Endothelial cell of umbilical vein (primary cell): ENCODE results near the gene KAZN. TPM values are rescaled to one million over a fixed set of nuclear protein-coding genes. Genes with fewer than 3 reads are reported as not detected.

ENCODE experiments used
- BruUV-seq: library from RNA; stranded (reverse); fragments of 400-500 nt; replicated peaks from 2 replicates; lab custom pipeline; 2021; lab: Mats Ljungman, UMichigan
- CTCF ChIA-PET: fragments of 300-600, 350-600 bp; sonication (Branson Sonifier 250); formaldehyde crosslinking; loops from one replicate; lab custom pipeline; 2021; ENCODE audit warnings: antibody characterized with exemption, inconsistent platforms; lab: Charles Lee
- POLR2A ChIA-PET: fragments of 300-600, 350-600 bp; sonication (Branson Sonifier 250); formaldehyde crosslinking; loops from one replicate; lab custom pipeline; 2021; ENCODE audit warnings: antibody characterized with exemption, inconsistent platforms; lab: Charles Lee
- DNase-seq: peaks from one replicate; pipeline ENCODE4 v3.0.0-alpha.2; 2011; ENCODE audit warnings: low read depth, low spot score
- FAIRE-seq: peaks from 2 replicates; lab custom pipeline; 2011; peaks lifted over from hg19 to GRCh38; lab: Jason Lieb, UNC
- H2AFZ ChIP-seq: 2 replicates; pipeline ENCODE4 v1.6.0; 2012; ENCODE audit warnings: low read depth, low read length, control low read depth, inconsistent platforms
- H3K27ac ChIP-seq: 2 replicates; pipeline ENCODE4 v1.5.1; 2011; ENCODE audit warnings: low read depth, mild to moderate bottlenecking, control low read depth, low read length, moderate library complexity; ENCODE audit not compliant: insufficient read depth
- H3K27me3 ChIP-seq, 2 experiments: 2 replicates each; pipeline versions ENCODE4 v1.6.0 to v1.6.1; 2011; ENCODE audit warnings: low read length in 2 of 2, mixed read lengths in 1 of 2; ENCODE audit not compliant: control insufficient read depth in 2 of 2, insufficient read depth in 2 of 2
- H3K36me3 ChIP-seq, 2 experiments: 2 replicates in 1 of 2; 3 replicates in 1 of 2; pipeline ENCODE4 v1.5.1; 2011; ENCODE audit warnings: low read length in 2 of 2, mild to moderate bottlenecking in 1 of 2, moderate library complexity in 1 of 2; ENCODE audit not compliant: control insufficient read depth in 2 of 2, insufficient read depth in 2 of 2; ENCODE audit errors: extremely low read depth in 1 of 2
- H3K4me1 ChIP-seq: 3 replicates; pipeline ENCODE4 v1.5.1; 2011; ENCODE audit warnings: mild to moderate bottlenecking, low read length; ENCODE audit not compliant: control insufficient read depth, insufficient read depth; ENCODE audit errors: extremely low read depth
- H3K4me2 ChIP-seq: 2 replicates; pipeline ENCODE4 v1.6.1; 2011; ENCODE audit warnings: low read length, control low read depth, mixed read lengths; ENCODE audit not compliant: insufficient read depth
- H3K4me3 ChIP-seq, 3 experiments: fragments of 200-600 bp in 1 of 3; sonication (generic), shearing (Covaris generic) in 1 of 3; replicated peaks in 1 of 3; 2 replicates each; pipeline ENCODE4 v1.5.1; 2011 to 2016; ENCODE audit warnings: control low read depth in 3 of 3, low read length in 3 of 3, mild to moderate bottlenecking in 2 of 3, inconsistent platforms in 1 of 3, low read depth in 1 of 3, moderate library complexity in 1 of 3; ENCODE audit not compliant: insufficient read depth in 1 of 3
- H3K79me2 ChIP-seq: 2 replicates; pipeline ENCODE4 v1.6.0; 2012; ENCODE audit warnings: low read length, inconsistent platforms; ENCODE audit not compliant: control insufficient read depth, insufficient read depth
- H3K9ac ChIP-seq: replicated peaks from 2 replicates; pipeline ENCODE3; 2011; ENCODE audit warnings: low read length, control low read depth; ENCODE audit not compliant: insufficient read depth; ENCODE audit errors: extremely low read depth
- H3K9me1 ChIP-seq: replicated peaks from 3 replicates; pipeline ENCODE4 v1.6.0; 2011; ENCODE audit warnings: mild to moderate bottlenecking, low read length; ENCODE audit not compliant: control insufficient read depth, insufficient read depth; ENCODE audit errors: extremely low read depth
- H3K9me3 ChIP-seq: replicated peaks from 2 replicates; pipeline ENCODE4 v1.5.1; 2012; ENCODE audit warnings: low read length, inconsistent platforms; ENCODE audit not compliant: control insufficient read depth, insufficient read depth
- H4K20me1 ChIP-seq: replicated peaks from 2 replicates; pipeline ENCODE3; 2011; ENCODE audit warnings: mild to moderate bottlenecking, low read length; ENCODE audit not compliant: control insufficient read depth, insufficient read depth; ENCODE audit errors: extremely low read depth
- EZH2 ChIP-seq: IDR thresholded peaks from 2 replicates; pipeline ENCODE4 v1.6.1; 2012; ENCODE audit warnings: borderline replicate concordance, low read depth, mild to moderate bottlenecking, moderate library complexity, low read length, inconsistent platforms; ENCODE audit not compliant: severe bottlenecking
- FOS ChIP-seq: IDR thresholded peaks from 2 replicates; pipeline ENCODE4 v1.6.1; 2011; ENCODE audit warnings: mild to moderate bottlenecking, low read length, moderate library complexity, borderline replicate concordance; ENCODE audit not compliant: insufficient read depth
- GATA2 ChIP-seq: IDR thresholded peaks from 2 replicates; pipeline ENCODE4 v1.7.0; 2011; ENCODE audit warnings: low read depth, mild to moderate bottlenecking, moderate library complexity, mixed read lengths, low read length; ENCODE audit not compliant: insufficient read length, insufficient read depth
- JUN ChIP-seq: IDR thresholded peaks from 2 replicates; pipeline ENCODE4 v1.6.1; 2011; ENCODE audit warnings: borderline replicate concordance, low read depth; ENCODE audit not compliant: insufficient read length, insufficient read depth
- MYC ChIP-seq: IDR thresholded peaks from one replicate; pipeline ENCODE4 v1.6.1; 2011; ENCODE audit warnings: mild to moderate bottlenecking, low read depth, low read length
- POLR2A ChIP-seq: IDR thresholded peaks from 2 replicates; pipeline ENCODE4 v1.6.1; 2012; ENCODE audit warnings: low read depth, mild to moderate bottlenecking, control low read depth, low read length
- POLR2AphosphoS5 ChIP-seq: IDR thresholded peaks from 2 replicates; pipeline ENCODE4 v1.6.1; 2012; ENCODE audit warnings: low read depth, mild to moderate bottlenecking, control low read depth, low read length, moderate library complexity; ENCODE audit not compliant: insufficient read depth
- dilution Hi-C: fragments of 300-500 bp; cut with MboI; formaldehyde crosslinking; loops from one replicate; pipeline ENCODE4 v1.15.0; 2019; ENCODE audit warnings: low sequenced_read_pairs; ENCODE audit not compliant: extremely low pct_ligation_motif_present
- intact Hi-C: fragments of 100-400 bp; cut with micrococcal nuclease; formaldehyde crosslinking; loops from one replicate; pipeline ENCODE4 v1.10.0; 2022
- polyA plus RNA-seq, 4 experiments: library from polyadenylated mRNA; depleted of rRNA in 3 of 4; stranded (reverse) in 3 of 4; unstranded in 1 of 4; fragments of >200 nt; gene quantifications; 2 replicates each; pipeline versions ENCODE4 v1.2.1 to v1.2.3, GENCODE V29; 2011 to 2012; ENCODE audit warnings: missing spikeins in 1 of 4
- total RNA-seq: library from RNA; stranded (reverse); gene quantifications from 2 replicates; pipeline ENCODE4 v1.2.3, GENCODE V29; 2021
- TF ChIP-seq, protein P1 (sequence below): IDR thresholded peaks from 2 replicates; pipeline ENCODE4 v1.6.1; 2011; ENCODE audit not compliant: insufficient read depth, insufficient read length
- TF ChIP-seq, protein P2 (sequence below), 2 donors: IDR thresholded peaks; 1 replicate in 1 of 2; 2 replicates in 1 of 2; pipeline ENCODE4 v1.5.1; 2011; ENCODE audit warnings: low read length in 2 of 2, mild to moderate bottlenecking in 2 of 2, moderate library complexity in 2 of 2, control low read depth in 1 of 2, inconsistent platforms in 1 of 2, low read depth in 1 of 2; ENCODE audit not compliant: insufficient read depth in 1 of 2; ENCODE audit errors: extremely low read depth in 1 of 2

KAZN gene
- total and polyA plus RNA-seq, 2 donors (not counting 3 experiments of a cell fraction or from before 2014, with no cell fraction given): 1.6 to 5.8 TPM

DNA sequence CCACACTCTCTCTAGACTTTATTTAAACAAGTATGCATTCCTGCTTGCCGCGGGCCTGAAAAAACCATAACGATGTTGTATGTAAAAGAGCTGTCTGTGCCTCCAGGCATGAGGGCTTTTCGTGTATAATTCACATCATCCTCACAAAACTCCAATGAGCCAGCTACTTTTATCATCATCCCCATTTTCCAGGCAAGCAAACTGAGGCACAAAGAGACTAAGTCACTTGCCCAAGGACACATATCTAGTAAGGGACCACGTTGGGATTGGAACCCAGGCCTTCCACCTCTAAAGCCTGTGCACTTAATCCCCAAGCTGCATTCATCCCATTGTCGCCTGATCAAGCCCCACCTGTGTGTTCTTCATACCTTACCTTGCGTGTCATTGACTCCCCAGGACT lies 226.9 kb downstream of the KAZN start:
- no peaks in the 10 kb centered on the region for H3K27me3 ChIP-seq
- FAIRE-seq (no peak), DNase-seq (no peak)
- CTCF ChIA-PET: no interaction called here
- POLR2A ChIA-PET: no interaction called here
- H3K4me1 ChIP-seq: no peaks in the 10 kb centered on the region
- intact Hi-C loops: no loop called here
- H3K27ac ChIP-seq: no peak overlapping the region
- dilution Hi-C loops: no loop called here
- no peak overlapping the region for H2AFZ ChIP-seq
- no TSS peak for BruUV-seq
- H3K9me3 ChIP-seq: no peaks in the 10 kb centered on the region
- no peaks in the 10 kb centered on the region for H3K79me2 ChIP-seq
- no peaks in the 10 kb centered on the region for H4K20me1 ChIP-seq
- H3K4me2 ChIP-seq: no peak overlapping the region
- no peaks in the 10 kb centered on the region for H3K9me1 ChIP-seq
- no peak for TF ChIP-seq GATA2
- TF ChIP-seq EZH2: no peak
- TF ChIP-seq JUN: no peak
- TF ChIP-seq, protein P1, sequence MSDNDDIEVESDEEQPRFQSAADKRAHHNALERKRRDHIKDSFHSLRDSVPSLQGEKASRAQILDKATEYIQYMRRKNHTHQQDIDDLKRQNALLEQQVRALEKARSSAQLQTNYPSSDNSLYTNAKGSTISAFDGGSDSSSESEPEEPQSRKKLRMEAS: no peak
- H3K9ac ChIP-seq: no peak overlapping the region
- no peaks in the 10 kb centered on the region for H3K36me3 ChIP-seq
- H3K4me3 ChIP-seq: no peak overlapping the region

DNA sequence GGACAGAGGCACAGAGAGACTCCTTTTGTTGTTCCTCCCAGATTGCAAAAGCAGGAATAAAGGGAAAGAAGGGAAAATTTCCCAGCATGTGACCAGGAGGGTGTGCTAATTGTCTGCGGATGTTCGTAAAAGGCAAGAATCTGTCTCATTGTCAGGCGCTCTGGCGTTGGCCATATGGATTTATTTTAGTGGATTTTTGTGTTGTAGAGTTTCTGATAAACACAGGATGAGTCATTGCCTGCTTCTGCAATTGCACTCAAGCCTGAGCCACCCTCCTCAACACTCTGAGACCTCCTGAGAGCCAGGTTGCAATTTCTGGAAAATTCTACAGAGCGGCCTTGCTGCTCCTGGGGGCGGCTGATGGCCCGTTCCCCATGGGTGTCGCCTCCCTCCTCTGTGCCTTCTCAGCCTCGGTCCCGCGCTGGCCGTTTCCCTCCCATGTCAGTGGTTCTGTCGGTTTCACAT lies 227.7 kb downstream of the KAZN start:
- intact Hi-C loops: no loop called here
- H3K36me3 ChIP-seq: no peaks in the 10 kb centered on the region
- BruUV-seq: no TSS peak
- FAIRE-seq (no peak), DNase-seq (no peak)
- H3K4me2 ChIP-seq: no peak overlapping the region
- H3K79me2 ChIP-seq: no peaks in the 10 kb centered on the region
- no peak for TF ChIP-seq POLR2AphosphoS5
- TF ChIP-seq FOS: no peak
- TF ChIP-seq, protein P2, sequence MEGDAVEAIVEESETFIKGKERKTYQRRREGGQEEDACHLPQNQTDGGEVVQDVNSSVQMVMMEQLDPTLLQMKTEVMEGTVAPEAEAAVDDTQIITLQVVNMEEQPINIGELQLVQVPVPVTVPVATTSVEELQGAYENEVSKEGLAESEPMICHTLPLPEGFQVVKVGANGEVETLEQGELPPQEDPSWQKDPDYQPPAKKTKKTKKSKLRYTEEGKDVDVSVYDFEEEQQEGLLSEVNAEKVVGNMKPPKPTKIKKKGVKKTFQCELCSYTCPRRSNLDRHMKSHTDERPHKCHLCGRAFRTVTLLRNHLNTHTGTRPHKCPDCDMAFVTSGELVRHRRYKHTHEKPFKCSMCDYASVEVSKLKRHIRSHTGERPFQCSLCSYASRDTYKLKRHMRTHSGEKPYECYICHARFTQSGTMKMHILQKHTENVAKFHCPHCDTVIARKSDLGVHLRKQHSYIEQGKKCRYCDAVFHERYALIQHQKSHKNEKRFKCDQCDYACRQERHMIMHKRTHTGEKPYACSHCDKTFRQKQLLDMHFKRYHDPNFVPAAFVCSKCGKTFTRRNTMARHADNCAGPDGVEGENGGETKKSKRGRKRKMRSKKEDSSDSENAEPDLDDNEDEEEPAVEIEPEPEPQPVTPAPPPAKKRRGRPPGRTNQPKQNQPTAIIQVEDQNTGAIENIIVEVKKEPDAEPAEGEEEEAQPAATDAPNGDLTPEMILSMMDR (IDR thresholded peaks at IDR 0.05; ENCODE audit: extremely low read depth in 1 of 2, insufficient read depth in 1 of 2, low read depth in 1 of 2, low read length in 2 of 2): no peak
- TF ChIP-seq JUN: no peak
- TF ChIP-seq EZH2: no peak
- TF ChIP-seq GATA2: no peak
- TF ChIP-seq, protein P1: no peak
- no peak for TF ChIP-seq POLR2A
- no peak for TF ChIP-seq MYC
- dilution Hi-C loops: no loop called here
- H2AFZ ChIP-seq: no peak overlapping the region
- no peak overlapping the region for H3K4me3 ChIP-seq
- ChIA-PET POLR2A (no interaction called here), CTCF (no interaction called here)
- no peaks in the 10 kb centered on the region for H3K9me1 ChIP-seq
- H3K27me3 ChIP-seq: no peaks in the 10 kb centered on the region
- no peak overlapping the region for H3K9ac ChIP-seq
- H3K9me3 ChIP-seq: no peaks in the 10 kb centered on the region
- no peaks in the 10 kb centered on the region for H4K20me1 ChIP-seq
- H3K4me1 ChIP-seq: no peaks in the 10 kb centered on the region
- no peak overlapping the region for H3K27ac ChIP-seq
